GM23248 (cell line): ENCODE measurements around the gene CBY2. TPM values are rescaled to one million over a fixed set of nuclear protein-coding genes. Genes with fewer than 3 reads are reported as not detected.

Experiments
- DNase-seq: peaks from one replicate; pipeline ENCODE4 v3.0.0-alpha.2; 2015
- H2AFZ ChIP-seq: fragments of 200-600 bp; sonication (generic); 2 replicates; pipeline ENCODE4 v1.6.1; 2016; ENCODE audit warnings: antibody characterized with exemption
- H3F3A ChIP-seq: fragments of 200-600 bp; sonication (generic); 2 replicates; pipeline ENCODE4 v1.6.1; 2016; ENCODE audit warnings: mild to moderate bottlenecking, antibody characterized with exemption, mixed run types; ENCODE audit not compliant: insufficient read depth
- H3K27ac ChIP-seq: fragments of 200-600 bp; sonication (generic); 2 replicates; pipeline ENCODE4 v1.5.1; 2016; ENCODE audit warnings: mild to moderate bottlenecking
- H3K27me3 ChIP-seq: fragments of 200-600 bp; sonication (generic); replicated peaks from 2 replicates; pipeline ENCODE4 v1.6.1; 2016; ENCODE audit warnings: mild to moderate bottlenecking; ENCODE audit not compliant: insufficient read depth
- H3K36me3 ChIP-seq: fragments of 200-600 bp; sonication (generic); 2 replicates; pipeline ENCODE4 v1.6.1; 2016; ENCODE audit warnings: low read depth, mild to moderate bottlenecking
- H3K4me1 ChIP-seq: fragments of 200-600 bp; sonication (generic); 2 replicates; pipeline ENCODE4 v1.6.1; 2016; ENCODE audit warnings: mild to moderate bottlenecking; ENCODE audit not compliant: insufficient read depth
- H3K4me2 ChIP-seq: fragments of 200-600 bp; sonication (generic); one replicate; pipeline ENCODE4 v1.6.1; 2016; ENCODE audit warnings: mild to moderate bottlenecking; ENCODE audit not compliant: unreplicated experiment
- H3K4me3 ChIP-seq: fragments of 200-600 bp; sonication (generic); 2 replicates; pipeline ENCODE4 v1.5.1; 2016; ENCODE audit warnings: mild to moderate bottlenecking
- H3K79me2 ChIP-seq: fragments of 200-600 bp; sonication (generic); 2 replicates; pipeline ENCODE4 v1.6.1; 2016; ENCODE audit warnings: mild to moderate bottlenecking; ENCODE audit not compliant: insufficient read depth
- H3K9ac ChIP-seq: fragments of 200-600 bp; sonication (generic); 2 replicates; pipeline ENCODE4 v1.6.1; 2016; ENCODE audit warnings: mild to moderate bottlenecking
- H3K9me2 ChIP-seq: fragments of 200-600 bp; sonication (generic); 2 replicates; pipeline ENCODE4 v1.6.1; 2016; ENCODE audit warnings: mixed run types, mild to moderate bottlenecking, moderate library complexity; ENCODE audit not compliant: insufficient read depth
- H3K9me3 ChIP-seq: fragments of 200-600 bp; sonication (generic); one replicate; pipeline ENCODE4 v1.6.1; 2017; ENCODE audit warnings: low read depth
- H4K20me1 ChIP-seq: fragments of 200-600 bp; sonication (generic); 2 replicates; pipeline ENCODE4 v1.6.0; 2016; ENCODE audit not compliant: insufficient read depth
- EZH2 ChIP-seq: fragments of 200-600 bp; sonication (generic); IDR thresholded peaks from 2 replicates; pipeline ENCODE4 v1.6.1; 2018; ENCODE audit warnings: antibody characterized with exemption, mild to moderate bottlenecking; ENCODE audit not compliant: insufficient read depth, poor library complexity, severe bottlenecking
- EZH2phosphoT487 ChIP-seq: fragments of 200-600 bp; sonication (generic); IDR thresholded peaks from 2 replicates; pipeline ENCODE4 v1.6.1; 2018; ENCODE audit warnings: antibody characterized with exemption, moderate library complexity, mild to moderate bottlenecking, low read depth; ENCODE audit not compliant: insufficient read depth
- WGBS, 2 experiments: methylation state at CpG; one replicate each; pipeline ENCODE4 v1.1.6; 2015 to 2017; ENCODE audit warnings: low lambda C conversion rate in 2 of 2, low coverage in 1 of 2; ENCODE audit errors: missing lambda C conversion rate in 2 of 2; 5-methylcytosine and 5-hydroxymethylcytosine counted together
- in situ Hi-C: fragments of 300-500 bp; cut with MboI; formaldehyde crosslinking; loops from 2 replicates; pipeline ENCODE4 v1.15.0; 2020
- polyA plus RNA-seq: library from polyadenylated mRNA; unstranded; fragments of >200 nt; fragmentation: Nextera tagmentation; extraction: Ambion mirVana; gene quantifications from 2 replicates; pipeline ENCODE4 v1.2.1, GENCODE V29; 2016
- total RNA-seq: library from RNA; depleted of rRNA; stranded (reverse); fragments of >200 nt; shearing (Covaris generic); gene quantifications from 2 replicates; pipeline ENCODE4 v1.2.3, GENCODE V29; 2014

Gene CBY2
- total and polyA plus RNA-seq, 2 experiments from 2014 or later = not detected

- Histone ChIP-seq H3K79me2 (no peaks in the 10 kb centered on the region), H3K27ac (no peak overlapping the region), H3K9ac (no peak overlapping the region), H2AFZ (no peak overlapping the region), H3F3A (no peaks in the 10 kb centered on the region), H3K36me3 (no peaks in the 10 kb centered on the region), H3K4me2 (no peak overlapping the region), H3K4me1 (no peaks in the 10 kb centered on the region), H3K4me3 (no peak overlapping the region), H3K9me3 (no peaks in the 10 kb centered on the region), H3K9me2 (no peaks in the 10 kb centered on the region), H3K27me3 (peaks cover 46% of the 10 kb centered on the region), H4K20me1 (no peaks in the 10 kb centered on the region)
- in situ Hi-C loops = no loop called here
- no peak for TF ChIP-seq EZH2
- TF ChIP-seq EZH2phosphoT487 = no peak
- 23 to 24% methylated on average over 7 of the region's 7 CpGs for WGBS, 2 experiments
- DNase-seq = no peak
These were observed 3.0 kb downstream of the CBY2 start for GRCh38 chr13:45704854-45705695.

- Histone ChIP-seq H4K20me1 (no peaks in the 10 kb centered on the region), H3K27ac (no peak overlapping the region), H3F3A (no peaks in the 10 kb centered on the region), H3K9me2 (no peaks in the 10 kb centered on the region), H2AFZ (no peak overlapping the region), H3K79me2 (no peaks in the 10 kb centered on the region), H3K27me3 (peaks cover 44% of the 10 kb centered on the region), H3K9ac (no peak overlapping the region), H3K4me1 (no peaks in the 10 kb centered on the region), H3K4me2 (no peak overlapping the region), H3K36me3 (no peaks in the 10 kb centered on the region), H3K4me3 (no peak overlapping the region), H3K9me3 (no peaks in the 10 kb centered on the region)
- in situ Hi-C loops = no loop called here
- DNase-seq = no peak
- TF ChIP-seq EZH2 (no peak), EZH2phosphoT487 (no peak)
These were observed 3.8 kb downstream of the CBY2 start for GRCh38 chr13:45705918-45706317.

GRCh38 chr13:45707516-45708100, 5.5 kb downstream of the CBY2 start:
- no peak for DNase-seq
- H3K27ac ChIP-seq = no peak overlapping the region
- no peaks in the 10 kb centered on the region for H3K36me3 ChIP-seq
- no peak overlapping the region for H3K4me2 ChIP-seq
- no peaks in the 10 kb centered on the region for H3F3A ChIP-seq
- 30 to 39% methylated on average over 2 of the region's 2 CpGs for WGBS, 2 experiments
- H3K9me2 ChIP-seq = no peaks in the 10 kb centered on the region
- H3K4me1 ChIP-seq = no peaks in the 10 kb centered on the region
- H2AFZ ChIP-seq = no peak overlapping the region
- no peak overlapping the region for H3K4me3 ChIP-seq
- peaks cover 38% of the 10 kb centered on the region for H3K27me3 ChIP-seq
- H4K20me1 ChIP-seq = no peaks in the 10 kb centered on the region
- no peak overlapping the region for H3K9ac ChIP-seq
- H3K9me3 ChIP-seq = no peaks in the 10 kb centered on the region
- in situ Hi-C loops = no loop called here
- H3K79me2 ChIP-seq = no peaks in the 10 kb centered on the region
- TF ChIP-seq EZH2 = no peak
- no peak for TF ChIP-seq EZH2phosphoT487

- H3K4me3 ChIP-seq = no peak overlapping the region
- no peaks in the 10 kb centered on the region for H3K79me2 ChIP-seq
- H3K36me3 ChIP-seq = no peaks in the 10 kb centered on the region
- DNase-seq = no peak
- H3K9me3 ChIP-seq = no peaks in the 10 kb centered on the region
- H3K4me1 ChIP-seq = no peaks in the 10 kb centered on the region
- H3K27me3 ChIP-seq = peaks cover 11% of the 10 kb centered on the region
- no peaks in the 10 kb centered on the region for H3F3A ChIP-seq
- TF ChIP-seq EZH2 = no peak
- no peak for TF ChIP-seq EZH2phosphoT487
- no peak overlapping the region for H3K9ac ChIP-seq
- no peak overlapping the region for H2AFZ ChIP-seq
- H3K27ac ChIP-seq = no peak overlapping the region
- H3K9me2 ChIP-seq = no peaks in the 10 kb centered on the region
- in situ Hi-C loops = loop anchor here (5.0 kb wide), 1 partner anchor 80 kb away; no protein-coding TSS in a partner anchor
- 76 to 88% methylated on average over 2 of the region's 2 CpGs for WGBS, 2 experiments
- no peaks in the 10 kb centered on the region for H4K20me1 ChIP-seq
- no peak overlapping the region for H3K4me2 ChIP-seq
These were observed 9.8 kb downstream of the CBY2 start for GRCh38 chr13:45711951-45712350.
